Measurements from ENCODE around the gene KLHL22. TPM values are rescaled to one million over a fixed set of nuclear protein-coding genes. Genes with fewer than 3 reads are reported as not detected.
"Not testable (repeated sequence)": the region's sequence is repeated elsewhere in the genome, so short reads cannot be mapped to it uniquely, and the experiment has no call there.

Gene KLHL22
- total and polyA plus RNA-seq, 4 donors: 2.0 to 20.3 (median 8.7) TPM

DNA sequence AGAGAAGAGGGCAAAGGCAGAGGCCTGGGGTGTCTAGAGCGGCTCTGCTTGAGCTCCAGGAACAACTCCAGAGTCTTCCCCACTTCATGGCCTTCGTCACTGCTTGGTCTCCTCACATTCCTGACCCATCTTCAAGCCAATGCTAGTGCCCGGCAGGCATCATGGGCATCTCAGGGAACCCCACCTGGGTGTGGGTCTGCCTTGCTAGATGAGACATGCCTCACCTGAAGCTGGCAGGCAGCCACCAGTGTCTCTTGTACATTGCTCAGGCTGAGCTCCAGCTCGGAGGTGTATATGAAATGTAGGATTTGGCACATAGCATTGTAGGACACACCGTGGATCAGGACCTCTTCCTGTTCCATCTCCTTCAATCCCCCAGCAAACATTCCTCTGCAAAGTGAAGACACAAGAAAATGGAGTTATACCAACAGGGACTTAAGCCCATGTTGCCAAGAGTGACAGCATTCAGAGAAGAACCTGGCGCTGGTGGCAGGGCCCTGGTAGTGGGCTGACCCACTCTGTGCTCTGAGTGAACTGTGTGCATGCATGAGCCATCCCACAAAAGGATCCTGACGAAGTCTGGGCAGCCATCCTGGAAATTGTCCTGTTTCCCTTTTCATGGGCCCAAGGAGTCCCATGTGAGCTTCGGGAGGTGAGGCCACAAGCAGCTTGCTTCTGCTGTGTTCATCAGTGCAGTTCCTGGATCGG is 24.3 kb downstream of the KLHL22 start:
- TF ChIP-seq RXRA (IDR thresholded peaks at IDR 0.05) (no peak), HNF4G (IDR thresholded peaks at IDR 0.05) (no peak), EGR1 (IDR thresholded peaks at IDR 0.05; ENCODE audit: low read depth in 2 of 2) (no peak), ZBTB33 (IDR thresholded peaks at IDR 0.05) (no peak), GABPA (IDR thresholded peaks at IDR 0.05 in 1 of 2, conservative IDR thresholded peaks at IDR 0.05 in 1 of 2) (no peak), HNF4A (conservative IDR thresholded peaks at IDR 0.05) (no peak), YY1 (IDR thresholded peaks at IDR 0.05) (no peak), RAD21 (IDR thresholded peaks at IDR 0.05) (no peak), FOXA1 (IDR thresholded peaks at IDR 0.05) (no peak), MAX (IDR thresholded peaks at IDR 0.05) (no peak), FOXA2 (IDR thresholded peaks at IDR 0.05) (no peak)
- TF ChIP-seq, protein P1, sequence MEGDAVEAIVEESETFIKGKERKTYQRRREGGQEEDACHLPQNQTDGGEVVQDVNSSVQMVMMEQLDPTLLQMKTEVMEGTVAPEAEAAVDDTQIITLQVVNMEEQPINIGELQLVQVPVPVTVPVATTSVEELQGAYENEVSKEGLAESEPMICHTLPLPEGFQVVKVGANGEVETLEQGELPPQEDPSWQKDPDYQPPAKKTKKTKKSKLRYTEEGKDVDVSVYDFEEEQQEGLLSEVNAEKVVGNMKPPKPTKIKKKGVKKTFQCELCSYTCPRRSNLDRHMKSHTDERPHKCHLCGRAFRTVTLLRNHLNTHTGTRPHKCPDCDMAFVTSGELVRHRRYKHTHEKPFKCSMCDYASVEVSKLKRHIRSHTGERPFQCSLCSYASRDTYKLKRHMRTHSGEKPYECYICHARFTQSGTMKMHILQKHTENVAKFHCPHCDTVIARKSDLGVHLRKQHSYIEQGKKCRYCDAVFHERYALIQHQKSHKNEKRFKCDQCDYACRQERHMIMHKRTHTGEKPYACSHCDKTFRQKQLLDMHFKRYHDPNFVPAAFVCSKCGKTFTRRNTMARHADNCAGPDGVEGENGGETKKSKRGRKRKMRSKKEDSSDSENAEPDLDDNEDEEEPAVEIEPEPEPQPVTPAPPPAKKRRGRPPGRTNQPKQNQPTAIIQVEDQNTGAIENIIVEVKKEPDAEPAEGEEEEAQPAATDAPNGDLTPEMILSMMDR (IDR thresholded peaks at IDR 0.05; ENCODE audit: low read depth, low read length, missing input control): no peak
- TF ChIP-seq, protein P2, sequence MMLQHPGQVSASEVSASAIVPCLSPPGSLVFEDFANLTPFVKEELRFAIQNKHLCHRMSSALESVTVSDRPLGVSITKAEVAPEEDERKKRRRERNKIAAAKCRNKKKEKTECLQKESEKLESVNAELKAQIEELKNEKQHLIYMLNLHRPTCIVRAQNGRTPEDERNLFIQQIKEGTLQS (IDR thresholded peaks at IDR 0.05): no peak
- no peaks in the 10 kb centered on the region for H3K4me1 ChIP-seq (ENCODE audit: control insufficient read depth in 4 of 4, insufficient read depth in 4 of 4, low read length in 3 of 4)
- no peaks in the 10 kb centered on the region for H3K9me3 ChIP-seq (ENCODE audit: control insufficient read depth in 4 of 4, low read length in 3 of 4)
- H3K27ac ChIP-seq (ENCODE audit: low read depth in 1 of 2, low read length in 2 of 2): no peak overlapping the region
- no peaks in the 10 kb centered on the region for H3K27me3 ChIP-seq (ENCODE audit: control insufficient read depth in 4 of 4, insufficient read depth in 4 of 4, low read length in 3 of 4)
- WGBS: 98% methylated on average over 9 of the region's 9 CpGs
- no peak overlapping the region for H3K4me3 ChIP-seq (ENCODE audit: low read depth in 1 of 3, low read length in 3 of 3)
- DNase-seq (ENCODE audit: low spot score): no peak
- H3K36me3 ChIP-seq (ENCODE audit: control insufficient read depth in 4 of 4, insufficient read depth in 3 of 4, low read depth in 1 of 4, low read length in 3 of 4): peaks cover 0 to 12% (median 6%) of the 10 kb centered on the region in 4 donors
- H3K9ac ChIP-seq (ENCODE audit: low read depth in 1 of 2, low read length in 2 of 2): no peak overlapping the region

GRCh38 chr22:20470525-20470924 is 25.1 kb downstream of the KLHL22 start:
- whole genome bisulfite sequencing: 98% methylated on average over 2 of the region's 2 CpGs
- H3K4me1 ChIP-seq (ENCODE audit: control insufficient read depth in 4 of 4, insufficient read depth in 4 of 4, low read length in 3 of 4); DNase-seq (ENCODE audit: low spot score); H3K9me3 ChIP-seq (ENCODE audit: control insufficient read depth in 4 of 4, low read length in 3 of 4); H3K27ac ChIP-seq (ENCODE audit: low read depth in 1 of 2, low read length in 2 of 2); H3K9ac ChIP-seq (ENCODE audit: low read depth in 1 of 2, low read length in 2 of 2); H3K27me3 ChIP-seq (ENCODE audit: control insufficient read depth in 4 of 4, insufficient read depth in 4 of 4, low read length in 3 of 4); H3K4me3 ChIP-seq (ENCODE audit: low read depth in 1 of 3, low read length in 3 of 3): not testable (repeated sequence)
- peaks cover 0 to 14% (median 7%) of the 10 kb centered on the region in 4 donors for H3K36me3 ChIP-seq (ENCODE audit: control insufficient read depth in 4 of 4, insufficient read depth in 3 of 4, low read depth in 1 of 4, low read length in 3 of 4)

Data from liver (tissue), 9 donors.